GM12874 (cell line): Measurements from ENCODE around the gene KIAA0232.

Experiments used
- CTCF ChIP-seq: IDR thresholded peaks from 2 replicates; pipeline ENCODE4 v1.5.1; 2011; ENCODE audit warnings: low read depth, mild to moderate bottlenecking, control low read depth, low read length, moderate library complexity; ENCODE audit not compliant: insufficient read depth

KIAA0232 gene

GRCh38 chr4:6742989-6743388 is 39.5 kb upstream of the KIAA0232 start:
- TF ChIP-seq CTCF: no peak

GRCh38 chr4:6746721-6747293 is 35.7 kb upstream of the KIAA0232 start:
- TF ChIP-seq CTCF: no peak

- TF ChIP-seq CTCF: no peak
Measured at GRCh38 chr4:6747294-6748051, 35.1 kb upstream of the KIAA0232 start.

- no peak for TF ChIP-seq CTCF
Measured at GRCh38 chr4:6748286-6748685, 34.2 kb upstream of the KIAA0232 start.

GRCh38 chr4:6749340-6750171 is 33.0 kb upstream of the KIAA0232 start:
- no peak for TF ChIP-seq CTCF

GRCh38 chr4:6750286-6751221 is 32.0 kb upstream of the KIAA0232 start:
- TF ChIP-seq CTCF: no peak
